NCI-H2227 (cell line): ENCODE data around the gene ZFP3.
"Not testable (repeated sequence)": the region's sequence is repeated elsewhere in the genome, so short reads cannot be mapped to it uniquely, and the experiment has no call there.

Experiments used
- DNase-seq: peaks from one replicate; lab custom pipeline; 2025; ENCODE audit not compliant: unreplicated experiment; lab: John Stamatoyannopoulos, UW

ZFP3 gene

DNA sequence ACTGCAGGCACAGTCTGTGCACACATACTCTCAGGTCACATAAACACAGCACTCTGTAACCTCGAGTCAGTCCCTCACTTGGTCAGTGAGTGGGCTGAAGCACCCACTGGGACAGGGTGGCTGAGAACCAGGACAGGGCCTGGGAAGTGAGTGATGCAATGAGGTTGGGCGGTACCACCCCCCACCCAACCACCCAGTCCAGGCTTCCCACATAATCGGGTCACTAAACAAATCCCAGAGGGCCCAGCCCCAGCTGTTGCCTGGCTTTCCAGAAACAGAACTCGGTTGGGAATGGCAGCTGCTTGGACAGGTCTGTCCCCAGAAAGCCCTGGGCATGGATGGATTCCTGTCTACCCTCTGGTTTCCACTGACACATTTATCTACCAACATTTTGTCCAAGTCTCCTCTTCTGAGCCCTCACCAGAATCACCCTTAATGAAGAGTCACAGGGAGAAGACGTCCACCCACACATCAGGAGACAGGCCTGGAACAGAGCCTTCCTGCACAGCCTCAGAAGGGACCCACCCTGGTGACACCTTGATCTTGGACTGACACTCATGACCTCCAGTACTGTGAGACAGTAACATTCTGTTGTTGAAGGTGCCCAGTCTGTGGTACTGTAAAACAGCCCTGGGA lies 46.0 kb downstream of the ZFP3 start:
- not testable (repeated sequence) for DNase-seq

DNA sequence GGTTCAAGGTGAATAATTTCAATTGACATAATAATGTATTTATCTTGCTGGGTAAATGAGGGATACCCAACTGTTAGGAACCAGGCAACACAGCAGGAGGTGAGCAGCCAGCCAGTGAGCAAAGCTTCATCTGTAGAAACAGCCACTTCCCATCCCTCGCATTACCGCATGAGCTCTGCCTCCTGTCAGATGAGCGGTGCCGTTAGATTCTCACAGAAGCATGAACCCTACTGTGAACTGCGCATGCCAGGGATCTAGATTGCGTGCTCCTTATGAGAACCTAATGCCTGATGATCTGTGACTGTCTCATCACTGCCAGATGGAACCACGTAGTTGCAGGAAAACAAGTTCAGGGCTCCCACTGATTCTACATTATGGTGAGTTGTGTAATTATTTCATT lies 46.6 kb downstream of the ZFP3 start:
- not testable (repeated sequence) for DNase-seq

DNA sequence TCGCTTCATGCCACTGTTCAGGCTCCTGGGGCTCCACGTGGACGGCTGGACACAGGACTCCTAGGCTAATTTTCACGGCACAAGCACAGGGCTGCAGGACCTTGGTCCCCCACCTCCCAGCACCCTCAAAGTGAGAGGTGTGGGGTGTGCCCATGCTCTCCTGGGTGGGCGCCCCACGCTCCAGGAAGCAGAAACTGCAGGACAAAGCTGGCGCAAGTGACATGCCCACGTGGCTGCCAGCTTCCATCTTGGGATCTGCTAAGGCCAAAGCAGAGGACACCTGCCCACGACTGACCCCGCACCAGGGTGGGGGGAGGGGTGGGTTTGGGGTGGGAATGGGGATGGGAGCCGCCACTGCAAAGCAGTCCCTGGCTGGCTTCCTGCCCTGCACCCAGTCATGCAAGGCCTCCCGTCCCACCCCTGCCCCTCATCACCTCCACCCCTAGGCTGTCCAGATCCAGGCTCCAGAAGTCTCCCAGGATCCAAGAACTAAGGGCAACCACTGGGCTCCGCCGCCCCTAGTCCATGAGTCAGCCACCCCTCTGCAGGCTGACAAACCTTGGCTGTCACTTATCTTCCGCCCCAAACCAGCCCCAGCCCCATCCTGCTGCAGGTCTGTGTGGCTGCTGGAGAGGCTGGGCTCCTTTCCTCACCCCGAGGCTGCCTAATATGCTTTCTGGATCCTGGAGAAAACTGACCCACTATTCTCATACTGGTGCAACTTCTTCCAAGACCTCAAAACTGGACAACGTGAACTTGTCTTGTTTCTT lies 48.6 kb downstream of the ZFP3 start:
- DNase-seq = no peak

DNA sequence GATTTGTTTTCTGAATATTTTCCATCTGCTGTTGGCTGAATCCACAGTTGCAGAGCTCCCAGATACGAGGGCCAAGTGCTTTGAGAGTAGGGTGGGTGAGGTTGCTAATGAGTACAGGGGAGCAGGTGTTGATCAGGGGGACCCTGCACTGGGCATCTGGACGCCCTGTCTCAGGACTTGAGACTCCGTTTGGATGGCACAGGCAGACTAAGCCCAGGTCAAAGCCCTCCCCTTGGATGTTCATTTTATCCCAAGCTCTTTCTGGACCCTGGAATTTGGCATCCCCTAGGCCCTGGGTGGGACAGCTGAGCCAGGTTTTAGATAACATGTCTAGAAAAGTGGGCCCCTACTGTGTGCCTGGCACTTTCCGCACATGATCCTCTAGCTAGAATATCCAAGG lies 49.6 kb downstream of the ZFP3 start:
- no peak for DNase-seq

DNA sequence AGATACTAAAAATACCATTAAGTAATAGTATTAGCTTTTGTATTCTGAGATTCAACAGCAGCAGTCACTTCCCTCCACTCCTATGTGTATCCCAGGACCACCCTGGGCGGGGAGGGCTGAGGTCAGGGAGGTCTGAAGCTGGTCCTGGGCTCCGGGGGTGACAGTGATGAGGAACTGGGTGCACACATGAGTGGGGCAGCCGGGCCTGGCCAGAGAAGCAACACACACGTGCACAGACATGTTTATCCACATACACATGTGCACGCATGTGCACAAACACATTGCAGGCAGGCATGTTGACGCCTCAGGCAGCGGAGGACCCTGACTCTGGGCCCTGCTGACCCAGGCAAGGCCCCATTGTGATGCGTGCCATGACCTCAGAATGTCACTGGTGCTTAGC lies 50.1 kb downstream of the ZFP3 start:
- not testable (repeated sequence) for DNase-seq

DNA sequence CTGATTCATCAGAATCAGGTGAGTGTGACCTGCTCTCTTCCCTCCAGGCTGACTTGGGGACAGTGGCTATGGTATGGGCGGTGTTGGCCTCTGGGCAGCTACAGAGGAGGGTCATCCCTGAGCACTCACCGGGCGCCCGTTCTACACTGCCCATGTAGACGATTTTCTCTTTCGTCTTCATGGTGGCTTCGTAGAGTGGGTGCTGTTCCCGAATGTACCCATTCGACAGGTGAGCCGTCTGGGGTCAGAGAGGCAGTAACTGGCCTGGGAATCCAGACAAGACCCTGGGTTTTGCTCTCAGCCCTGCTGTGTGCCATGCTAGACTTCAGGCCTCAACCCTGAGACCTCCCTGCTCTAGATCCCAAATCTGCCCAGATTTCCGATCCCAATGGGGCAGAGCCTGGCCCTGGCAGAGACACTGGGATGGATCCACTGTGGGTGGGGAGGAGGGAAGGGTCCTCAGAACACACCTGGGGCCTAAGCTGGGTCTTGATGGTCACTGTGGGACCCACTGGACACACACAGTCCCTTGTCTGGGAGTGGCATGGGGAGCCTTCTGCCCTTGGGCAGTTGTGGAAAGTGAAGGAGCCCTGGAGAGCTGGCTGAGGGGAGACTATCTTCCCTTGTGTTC lies 50.8 kb downstream of the ZFP3 start:
- no peak for DNase-seq

DNA sequence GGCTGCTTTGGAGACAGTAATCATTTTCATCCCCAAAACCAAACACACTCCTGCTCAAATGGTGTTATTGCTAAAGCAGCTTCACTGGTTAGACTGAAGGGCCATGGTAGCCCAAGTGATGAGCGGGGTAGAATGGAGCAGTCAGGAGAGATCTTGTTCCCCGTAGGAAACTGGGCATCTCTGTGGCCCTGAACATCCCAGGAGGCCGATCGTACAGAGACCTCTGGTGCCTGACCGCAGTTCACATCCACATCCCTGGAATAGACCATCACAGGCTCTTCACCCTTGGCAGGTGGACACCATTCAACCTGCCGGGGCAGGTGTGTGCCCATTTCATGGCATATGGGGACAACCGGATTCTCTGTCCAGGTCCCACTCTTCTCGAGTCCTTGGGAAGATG lies 51.5 kb downstream of the ZFP3 start:
- not testable (repeated sequence) for DNase-seq

DNA sequence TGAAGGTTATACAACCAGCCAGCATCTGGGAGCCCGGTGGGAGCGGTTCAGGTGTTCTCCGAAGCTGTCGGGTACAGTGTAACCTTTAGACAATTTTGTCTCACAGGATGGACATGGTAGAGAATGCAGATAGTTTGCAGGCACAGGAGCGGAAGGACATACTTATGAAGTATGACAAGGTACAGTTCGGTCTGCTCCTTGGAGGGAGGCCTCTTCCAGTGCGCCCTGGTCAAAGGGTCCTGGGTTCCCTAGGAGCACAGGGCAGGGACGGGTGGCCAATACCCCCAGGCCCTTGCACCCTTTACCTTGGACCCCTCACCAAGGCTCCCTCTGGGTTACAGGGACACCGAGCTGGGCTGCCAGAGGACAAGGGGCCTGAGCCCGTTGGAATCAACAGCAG lies 52.0 kb downstream of the ZFP3 start:
- not testable (repeated sequence) for DNase-seq

DNA sequence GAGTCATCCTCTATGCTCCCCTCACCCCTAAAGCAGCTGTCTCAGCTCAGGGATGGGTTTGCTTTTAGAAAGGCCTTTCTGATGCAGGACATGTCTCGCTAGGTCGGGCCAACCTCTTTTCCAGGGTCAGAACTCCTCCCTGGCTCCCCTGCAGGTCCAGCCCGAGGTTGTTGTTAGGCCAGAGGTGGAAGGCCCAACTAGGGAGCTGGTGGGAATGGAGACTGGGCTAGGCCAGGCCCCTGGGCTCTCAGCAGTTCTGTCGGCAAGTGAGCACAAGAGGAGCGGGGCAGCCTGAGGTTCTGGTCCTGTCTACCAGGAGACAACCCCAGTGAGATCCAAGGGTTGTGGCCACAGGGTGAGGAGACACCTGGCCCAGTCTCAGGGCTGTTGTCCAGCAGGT lies 52.4 kb downstream of the ZFP3 start:
- not testable (repeated sequence) for DNase-seq

DNA sequence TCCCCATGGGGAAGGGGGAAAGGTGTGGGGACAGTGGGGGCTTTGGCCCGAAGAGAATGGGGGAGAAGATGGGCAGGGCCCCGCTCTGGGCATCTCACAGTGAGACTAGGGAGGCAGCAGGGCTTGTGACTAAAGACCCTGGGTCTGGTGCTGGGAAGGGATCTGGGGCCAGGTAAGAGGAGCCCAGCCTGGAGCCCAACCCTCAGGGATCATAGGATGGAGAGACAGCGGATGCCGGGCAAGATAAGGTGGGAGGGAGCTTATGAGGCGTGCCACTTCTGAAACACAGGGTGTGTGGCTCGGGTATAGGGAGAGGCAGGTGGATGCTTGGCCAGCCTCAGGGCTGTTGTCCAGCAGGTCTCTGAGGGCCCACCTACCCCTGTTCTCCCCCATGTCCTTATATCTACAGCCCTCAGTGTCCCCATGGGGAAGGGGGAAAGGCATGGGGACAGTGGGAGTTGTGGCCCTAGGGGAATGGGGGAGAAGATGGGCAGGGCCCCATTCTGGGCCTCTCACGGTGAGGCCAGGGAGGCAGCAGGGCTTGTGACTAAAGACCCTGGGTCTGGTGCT lies 53.0 kb downstream of the ZFP3 start:
- DNase-seq = no peak

DNA sequence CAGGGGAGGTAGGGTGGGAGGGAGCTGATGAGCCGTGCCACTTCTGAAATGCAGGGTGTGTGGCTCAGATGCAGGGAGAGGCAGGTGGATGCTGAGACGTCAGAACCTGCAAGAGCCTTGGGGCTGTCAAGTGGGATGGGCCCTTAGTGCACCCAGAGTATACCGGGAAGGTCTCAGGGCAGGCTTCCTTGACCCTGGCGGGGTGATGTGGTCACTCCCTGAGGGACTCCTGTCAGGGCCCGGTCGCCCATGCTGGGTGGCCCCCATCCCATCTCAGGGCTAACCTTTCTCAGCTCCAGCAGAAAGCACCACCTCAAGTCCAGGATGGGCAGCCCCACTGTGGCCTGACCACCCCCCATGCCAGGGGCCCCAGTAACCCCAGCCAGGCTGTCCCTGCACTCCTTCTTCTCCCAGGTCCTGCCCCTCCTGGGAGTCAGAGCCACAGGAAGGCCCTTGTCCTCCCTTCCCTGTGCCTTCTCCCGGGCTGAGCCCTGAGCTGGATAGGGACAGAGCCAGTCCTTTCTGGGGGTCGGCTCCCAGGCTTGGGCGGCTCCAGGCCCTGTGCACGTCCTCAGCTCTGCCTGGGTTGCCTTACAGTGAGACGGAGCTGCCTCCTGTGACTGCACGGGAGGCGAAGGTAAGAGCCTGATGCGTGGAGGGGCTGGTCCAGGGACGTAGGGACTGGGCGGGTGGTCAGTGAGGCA lies 53.7 kb downstream of the ZFP3 start:
- DNase-seq = not testable (repeated sequence)

DNA sequence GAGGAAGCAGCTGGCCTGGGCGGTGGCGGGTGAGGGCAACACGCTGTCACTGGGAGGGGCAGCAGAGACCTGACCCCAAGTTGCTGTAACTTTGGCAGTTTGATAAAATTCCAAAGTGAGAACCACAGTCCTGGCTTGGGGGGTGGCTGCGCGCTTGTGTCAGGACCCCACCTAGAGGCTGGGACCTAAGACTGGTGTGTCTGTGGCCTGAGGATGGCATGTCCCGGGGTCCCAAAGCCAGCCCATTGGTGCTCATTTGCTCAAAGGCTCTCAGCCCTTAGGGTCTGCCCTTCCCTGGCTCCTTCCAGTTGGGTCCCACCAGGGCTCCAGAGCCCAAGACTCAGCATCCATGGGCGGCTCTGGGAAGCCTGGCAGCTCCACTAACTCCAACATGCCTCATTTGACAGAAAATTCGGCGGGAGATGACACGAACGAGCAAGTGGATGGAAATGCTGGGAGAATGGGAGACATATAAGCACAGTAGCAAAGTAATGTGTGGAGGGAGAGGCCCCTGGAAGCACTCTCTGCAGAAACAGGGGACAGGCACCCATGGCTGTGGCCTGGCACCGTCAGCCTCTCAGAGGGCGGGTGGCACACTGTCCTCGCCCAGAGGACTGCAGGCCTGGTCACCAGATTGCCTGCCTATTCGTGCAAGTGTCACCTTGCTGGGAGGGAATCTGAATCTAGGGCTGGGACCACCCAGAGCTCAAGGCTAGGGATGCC lies 54.4 kb downstream of the ZFP3 start:
- DNase-seq = not testable (repeated sequence)

DNA sequence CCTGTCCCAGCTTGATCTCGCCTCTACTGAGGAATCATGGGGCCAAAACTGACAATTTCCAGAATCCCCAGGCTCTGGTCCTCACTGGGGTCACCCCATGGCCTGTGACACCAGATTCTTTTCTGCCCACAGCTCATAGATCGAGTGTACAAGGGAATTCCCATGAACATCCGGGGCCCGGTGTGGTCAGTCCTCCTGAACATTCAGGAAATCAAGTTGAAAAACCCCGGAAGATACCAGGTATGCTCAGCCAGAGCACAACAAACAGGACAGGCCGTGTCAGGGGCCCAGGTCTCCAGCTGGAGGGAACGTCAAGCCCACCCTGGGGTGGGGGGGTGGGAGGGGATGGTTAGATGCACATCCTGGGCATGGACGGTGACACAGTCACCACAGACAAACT lies 55.0 kb downstream of the ZFP3 start:
- no peak for DNase-seq

DNA sequence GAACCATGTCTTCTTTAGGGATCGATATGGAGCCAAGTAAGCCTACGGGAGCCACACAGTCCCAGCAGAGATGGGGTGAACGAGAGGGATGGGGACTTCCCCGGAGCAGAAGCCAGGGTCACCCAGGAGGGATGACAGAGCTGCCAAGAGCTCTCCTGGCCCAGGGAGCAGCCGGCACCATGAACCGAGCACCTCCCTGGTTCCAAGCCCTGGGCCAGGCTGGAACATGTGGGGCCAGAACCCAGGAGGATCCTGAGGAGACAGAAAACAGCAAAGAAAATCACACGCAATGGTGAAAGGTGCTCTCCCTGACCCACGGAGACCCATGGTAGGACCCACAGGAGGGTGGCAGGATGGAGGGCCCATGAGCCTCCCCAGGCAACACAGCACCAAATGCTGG lies 55.7 kb downstream of the ZFP3 start:
- not testable (repeated sequence) for DNase-seq

DNA sequence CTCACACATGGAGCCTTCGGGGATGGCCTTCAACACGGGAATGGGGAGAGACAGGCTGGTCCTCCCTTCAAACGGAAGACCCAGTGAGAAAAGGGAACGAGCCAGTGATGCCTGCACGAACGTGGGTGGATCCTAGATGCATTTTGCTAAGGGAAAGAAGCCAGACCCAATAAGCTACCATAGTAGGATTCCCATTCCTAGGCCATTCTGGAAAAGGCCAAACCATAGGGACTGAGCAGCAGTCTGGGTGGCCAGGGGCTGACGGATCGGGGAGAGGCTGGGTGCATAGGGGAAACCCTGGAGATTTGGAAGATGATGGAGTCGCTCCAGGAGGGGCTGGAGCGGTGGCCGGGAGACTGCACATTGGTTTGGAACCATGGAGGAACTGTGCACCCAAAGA lies 56.3 kb downstream of the ZFP3 start:
- DNase-seq = not testable (repeated sequence)

DNA sequence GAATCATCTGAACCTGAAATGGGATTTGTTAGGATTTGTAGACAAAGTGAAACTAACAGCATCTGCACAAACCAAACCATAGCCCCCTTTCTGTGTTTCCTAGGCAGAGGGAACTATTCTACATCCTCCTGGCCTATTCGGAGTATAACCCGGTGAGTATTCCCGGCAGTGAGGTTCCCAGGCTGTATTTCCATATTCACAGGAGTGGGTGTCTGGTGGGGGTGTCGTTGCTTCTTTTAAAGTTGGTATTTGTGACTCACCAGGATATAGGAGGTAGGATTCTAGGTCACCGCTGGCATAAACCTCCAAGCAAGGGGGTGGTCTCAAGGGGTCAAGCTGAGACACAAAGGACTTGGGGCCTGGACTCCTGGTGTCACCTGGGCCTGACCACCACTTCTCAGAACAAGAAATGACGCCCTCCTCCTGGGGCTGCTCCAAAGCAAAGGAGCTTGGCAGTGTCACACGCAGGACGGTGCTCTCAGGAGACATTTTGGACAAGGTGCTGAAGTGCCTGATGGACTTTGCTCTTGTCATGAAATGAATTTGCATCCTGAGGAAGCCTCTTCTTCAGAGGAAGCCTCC lies 57.0 kb downstream of the ZFP3 start:
- not testable (repeated sequence) for DNase-seq

DNA sequence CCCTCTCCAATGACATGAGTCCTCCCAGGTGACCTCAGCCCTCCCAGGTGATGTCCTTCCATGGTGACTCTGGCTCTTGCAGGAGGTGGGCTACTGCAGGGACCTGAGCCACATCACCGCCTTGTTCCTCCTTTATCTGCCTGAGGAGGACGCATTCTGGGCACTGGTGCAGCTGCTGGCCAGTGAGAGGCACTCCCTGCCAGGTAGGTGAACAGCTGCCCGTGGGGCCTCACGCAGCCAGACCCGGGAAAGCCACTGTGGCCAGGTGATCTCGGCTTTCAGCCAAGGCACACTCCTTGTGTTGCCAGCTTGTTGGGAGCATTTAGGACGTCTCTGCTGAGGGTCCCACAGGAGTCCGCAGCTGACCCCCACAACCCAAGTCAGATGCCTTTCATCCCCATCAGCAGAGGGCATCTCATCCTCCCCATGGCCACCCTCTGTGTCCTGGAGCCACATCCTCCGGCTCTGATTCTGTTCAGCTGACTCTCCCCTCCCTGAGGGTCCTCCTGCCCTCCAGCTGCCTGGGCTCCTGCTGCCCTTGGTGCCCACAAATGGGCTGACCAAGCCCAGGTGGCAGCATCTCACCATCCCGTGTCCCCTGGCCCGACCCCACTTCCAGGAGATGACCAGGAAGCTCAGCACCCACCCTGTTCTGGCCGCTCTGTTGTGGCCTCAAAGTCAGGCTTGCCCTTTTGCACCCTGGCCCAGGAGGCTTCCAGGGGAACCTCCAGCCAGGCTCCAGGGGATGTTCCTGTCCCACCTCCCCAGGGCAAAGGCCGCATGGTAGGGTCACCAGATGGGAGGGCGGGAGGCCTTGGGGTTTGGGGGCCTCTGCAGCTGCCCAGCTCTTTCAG lies 57.7 kb downstream of the ZFP3 start:
- no peak for DNase-seq

DNA sequence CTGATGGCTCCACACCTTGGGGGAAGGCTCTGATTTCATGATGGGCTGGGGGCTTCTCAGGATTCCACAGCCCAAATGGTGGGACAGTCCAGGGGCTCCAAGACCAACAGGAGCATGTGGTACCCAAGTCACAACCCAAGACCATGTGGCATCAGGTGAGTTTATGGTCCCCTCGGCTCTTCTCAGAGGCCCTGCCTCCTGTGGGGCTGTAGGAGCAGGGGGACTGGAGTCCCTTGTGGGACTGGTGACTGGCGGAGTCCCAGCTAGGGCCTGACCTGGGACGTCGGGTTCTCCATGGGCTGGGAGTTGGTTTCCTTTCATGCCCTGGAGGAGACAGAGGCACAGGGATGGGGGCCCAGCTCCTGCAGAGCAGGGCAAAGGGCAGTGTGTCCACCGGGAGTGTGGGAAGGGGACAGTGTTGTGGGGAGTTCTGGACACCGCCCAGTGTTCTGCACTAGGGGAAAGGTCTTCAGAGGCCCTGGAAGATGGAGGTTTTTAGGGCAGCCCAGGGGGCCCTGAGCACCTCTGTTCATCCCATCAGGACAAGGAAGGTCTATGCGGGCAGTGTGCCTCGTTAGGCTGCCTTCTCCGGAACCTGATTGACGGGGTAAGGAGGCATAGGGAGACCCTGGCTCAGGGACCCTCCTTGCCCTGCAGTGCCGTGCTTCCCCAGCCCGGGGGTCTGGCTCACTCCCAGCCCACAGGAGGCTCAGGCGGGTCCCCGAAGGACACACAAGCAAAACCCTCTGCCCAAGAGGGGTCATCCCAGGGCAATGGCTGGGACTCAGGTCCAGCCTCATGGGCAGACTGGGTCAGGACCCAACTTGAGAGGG lies 58.5 kb downstream of the ZFP3 start:
- not testable (repeated sequence) for DNase-seq
